ENCODE data around the gene PCSK4. TPM values are rescaled to one million over a fixed set of nuclear protein-coding genes. Genes with fewer than 3 reads are reported as not detected.

PCSK4 gene
- total and polyA plus RNA-seq, 2 of the 13 experiments (the other 11 are each of a cell fraction or from before 2014, with no cell fraction given) = 2.0 to 2.7 TPM

DNA sequence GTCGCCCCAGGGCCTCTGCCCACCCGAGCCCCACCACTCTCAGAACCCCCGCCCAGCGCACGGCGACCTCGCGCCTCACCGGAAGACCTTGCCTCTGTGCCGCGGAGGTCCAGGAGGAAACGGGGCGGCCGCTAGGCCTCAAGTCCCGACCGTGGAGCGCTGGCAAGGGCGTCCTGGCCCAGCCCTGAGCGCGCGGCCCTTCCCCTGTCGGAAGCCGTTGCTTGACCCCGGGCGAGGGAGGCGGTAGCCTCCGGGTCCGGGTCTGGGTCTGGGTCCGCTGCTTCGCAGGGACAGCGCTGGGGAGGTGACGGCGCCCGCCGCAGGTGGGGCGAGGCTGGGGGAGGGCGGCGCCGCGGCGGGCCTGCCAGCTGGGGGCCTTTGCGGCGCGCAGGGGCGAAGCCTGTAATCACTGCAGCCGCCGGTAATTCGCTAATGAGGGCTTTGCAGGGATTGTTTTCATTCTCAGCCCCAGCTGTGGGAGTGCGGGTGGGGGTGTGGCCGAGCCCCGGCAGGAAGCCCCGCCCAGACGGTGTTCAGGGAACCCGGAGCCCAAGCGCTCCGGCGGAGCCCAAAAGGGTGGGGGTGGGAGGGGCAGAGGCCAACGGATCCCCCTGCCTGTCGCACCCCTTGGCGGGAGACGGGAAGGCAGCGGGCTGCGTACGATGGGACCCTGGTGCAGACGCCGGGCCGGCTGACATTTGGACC lies 19.7 kb downstream of the PCSK4 start (continued):
- no peak for TF ChIP-seq ISL2 (CRISPR knock-in tag; IDR thresholded peaks at IDR 0.05)
- TF ChIP-seq ZNF274 (CRISPR knock-in tag; IDR thresholded peaks at IDR 0.05) = no peak
- TF ChIP-seq, protein P1, sequence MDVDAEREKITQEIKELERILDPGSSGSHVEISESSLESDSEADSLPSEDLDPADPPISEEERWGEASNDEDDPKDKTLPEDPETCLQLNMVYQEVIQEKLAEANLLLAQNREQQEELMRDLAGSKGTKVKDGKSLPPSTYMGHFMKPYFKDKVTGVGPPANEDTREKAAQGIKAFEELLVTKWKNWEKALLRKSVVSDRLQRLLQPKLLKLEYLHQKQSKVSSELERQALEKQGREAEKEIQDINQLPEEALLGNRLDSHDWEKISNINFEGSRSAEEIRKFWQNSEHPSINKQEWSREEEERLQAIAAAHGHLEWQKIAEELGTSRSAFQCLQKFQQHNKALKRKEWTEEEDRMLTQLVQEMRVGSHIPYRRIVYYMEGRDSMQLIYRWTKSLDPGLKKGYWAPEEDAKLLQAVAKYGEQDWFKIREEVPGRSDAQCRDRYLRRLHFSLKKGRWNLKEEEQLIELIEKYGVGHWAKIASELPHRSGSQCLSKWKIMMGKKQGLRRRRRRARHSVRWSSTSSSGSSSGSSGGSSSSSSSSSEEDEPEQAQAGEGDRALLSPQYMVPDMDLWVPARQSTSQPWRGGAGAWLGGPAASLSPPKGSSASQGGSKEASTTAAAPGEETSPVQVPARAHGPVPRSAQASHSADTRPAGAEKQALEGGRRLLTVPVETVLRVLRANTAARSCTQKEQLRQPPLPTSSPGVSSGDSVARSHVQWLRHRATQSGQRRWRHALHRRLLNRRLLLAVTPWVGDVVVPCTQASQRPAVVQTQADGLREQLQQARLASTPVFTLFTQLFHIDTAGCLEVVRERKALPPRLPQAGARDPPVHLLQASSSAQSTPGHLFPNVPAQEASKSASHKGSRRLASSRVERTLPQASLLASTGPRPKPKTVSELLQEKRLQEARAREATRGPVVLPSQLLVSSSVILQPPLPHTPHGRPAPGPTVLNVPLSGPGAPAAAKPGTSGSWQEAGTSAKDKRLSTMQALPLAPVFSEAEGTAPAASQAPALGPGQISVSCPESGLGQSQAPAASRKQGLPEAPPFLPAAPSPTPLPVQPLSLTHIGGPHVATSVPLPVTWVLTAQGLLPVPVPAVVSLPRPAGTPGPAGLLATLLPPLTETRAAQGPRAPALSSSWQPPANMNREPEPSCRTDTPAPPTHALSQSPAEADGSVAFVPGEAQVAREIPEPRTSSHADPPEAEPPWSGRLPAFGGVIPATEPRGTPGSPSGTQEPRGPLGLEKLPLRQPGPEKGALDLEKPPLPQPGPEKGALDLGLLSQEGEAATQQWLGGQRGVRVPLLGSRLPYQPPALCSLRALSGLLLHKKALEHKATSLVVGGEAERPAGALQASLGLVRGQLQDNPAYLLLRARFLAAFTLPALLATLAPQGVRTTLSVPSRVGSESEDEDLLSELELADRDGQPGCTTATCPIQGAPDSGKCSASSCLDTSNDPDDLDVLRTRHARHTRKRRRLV (CRISPR knock-in tag; IDR thresholded peaks at IDR 0.05) = no peak
- TF ChIP-seq NFIB (CRISPR knock-in tag; IDR thresholded peaks at IDR 0.05; ENCODE audit: borderline replicate concordance) = no peak
- no peak for TF ChIP-seq SALL1 (CRISPR knock-in tag; IDR thresholded peaks at IDR 0.05)
- no peak for TF ChIP-seq DPF2 (CRISPR knock-in tag; IDR thresholded peaks at IDR 0.05; ENCODE audit: borderline replicate concordance, low read depth)
- TF ChIP-seq RORA (CRISPR knock-in tag; IDR thresholded peaks at IDR 0.05) = no peak
- no peak for TF ChIP-seq ZFP36 (IDR thresholded peaks at IDR 0.05; ENCODE audit: borderline replicate concordance, low read depth, low read length, partially characterized antibody)
- TF ChIP-seq TCF12 (IDR thresholded peaks at IDR 0.05) = no peak
- 0 out of 2 replicates have a peak, but pooled peaks have one; percentile 7 for TF ChIP-seq TCF12 (CRISPR knock-in tag; IDR thresholded peaks at IDR 0.05)
- TF ChIP-seq U2AF1 (optimal IDR thresholded peaks at IDR 0.05; ENCODE audit: low read depth, low read length) = no peak
- no peak for TF ChIP-seq BRCA1 (CRISPR knock-in tag; IDR thresholded peaks at IDR 0.05)
- peak; percentile 84 for TF ChIP-seq ZFY (CRISPR knock-in tag; IDR thresholded peaks at IDR 0.05)
- no peak for TF ChIP-seq ZNF674 (CRISPR knock-in tag; IDR thresholded peaks at IDR 0.05; ENCODE audit: low read depth)
- no peak for TF ChIP-seq SP4 (CRISPR knock-in tag; IDR thresholded peaks at IDR 0.05)
- TF ChIP-seq AKAP8 (CRISPR knock-in tag; IDR thresholded peaks at IDR 0.05) = peak; percentile 96
- TF ChIP-seq MYC (CRISPR knock-in tag; IDR thresholded peaks at IDR 0.05; ENCODE audit: borderline replicate concordance) = no peak
- no peak for TF ChIP-seq HIVEP1 (CRISPR knock-in tag; IDR thresholded peaks at IDR 0.05)
- TF ChIP-seq NR3C1 (CRISPR knock-in tag; IDR thresholded peaks at IDR 0.05) = no peak
- no peak for TF ChIP-seq MYNN (CRISPR knock-in tag; IDR thresholded peaks at IDR 0.05; ENCODE audit: low read depth)
- no peak for TF ChIP-seq NFE2L2 (IDR thresholded peaks at IDR 0.05; ENCODE audit: low read length)
- no peak for TF ChIP-seq ATM (IDR thresholded peaks at IDR 0.05; ENCODE audit: borderline replicate concordance)
- TF ChIP-seq MIER3 (CRISPR knock-in tag; IDR thresholded peaks at IDR 0.05; ENCODE audit: borderline replicate concordance) = no peak
- TF ChIP-seq, protein P2, sequence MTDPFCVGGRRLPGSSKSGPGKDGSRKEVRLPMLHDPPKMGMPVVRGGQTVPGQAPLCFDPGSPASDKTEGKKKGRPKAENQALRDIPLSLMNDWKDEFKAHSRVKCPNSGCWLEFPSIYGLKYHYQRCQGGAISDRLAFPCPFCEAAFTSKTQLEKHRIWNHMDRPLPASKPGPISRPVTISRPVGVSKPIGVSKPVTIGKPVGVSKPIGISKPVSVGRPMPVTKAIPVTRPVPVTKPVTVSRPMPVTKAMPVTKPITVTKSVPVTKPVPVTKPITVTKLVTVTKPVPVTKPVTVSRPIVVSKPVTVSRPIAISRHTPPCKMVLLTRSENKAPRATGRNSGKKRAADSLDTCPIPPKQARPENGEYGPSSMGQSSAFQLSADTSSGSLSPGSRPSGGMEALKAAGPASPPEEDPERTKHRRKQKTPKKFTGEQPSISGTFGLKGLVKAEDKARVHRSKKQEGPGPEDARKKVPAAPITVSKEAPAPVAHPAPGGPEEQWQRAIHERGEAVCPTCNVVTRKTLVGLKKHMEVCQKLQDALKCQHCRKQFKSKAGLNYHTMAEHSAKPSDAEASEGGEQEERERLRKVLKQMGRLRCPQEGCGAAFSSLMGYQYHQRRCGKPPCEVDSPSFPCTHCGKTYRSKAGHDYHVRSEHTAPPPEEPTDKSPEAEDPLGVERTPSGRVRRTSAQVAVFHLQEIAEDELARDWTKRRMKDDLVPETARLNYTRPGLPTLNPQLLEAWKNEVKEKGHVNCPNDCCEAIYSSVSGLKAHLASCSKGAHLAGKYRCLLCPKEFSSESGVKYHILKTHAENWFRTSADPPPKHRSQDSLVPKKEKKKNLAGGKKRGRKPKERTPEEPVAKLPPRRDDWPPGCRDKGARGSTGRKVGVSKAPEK (CRISPR knock-in tag; IDR thresholded peaks at IDR 0.05; ENCODE audit: borderline replicate concordance) = no peak

Measured in HepG2 (cell line).